ENCODE measurements around the gene CEP164. TPM values are rescaled to one million over a fixed set of nuclear protein-coding genes. Genes with fewer than 3 reads are reported as not detected.

CEP164 gene
- total RNA-seq, 4 donors from 2014 or later, result 3.4 to 9.2 (median 5.8) TPM

DNA sequence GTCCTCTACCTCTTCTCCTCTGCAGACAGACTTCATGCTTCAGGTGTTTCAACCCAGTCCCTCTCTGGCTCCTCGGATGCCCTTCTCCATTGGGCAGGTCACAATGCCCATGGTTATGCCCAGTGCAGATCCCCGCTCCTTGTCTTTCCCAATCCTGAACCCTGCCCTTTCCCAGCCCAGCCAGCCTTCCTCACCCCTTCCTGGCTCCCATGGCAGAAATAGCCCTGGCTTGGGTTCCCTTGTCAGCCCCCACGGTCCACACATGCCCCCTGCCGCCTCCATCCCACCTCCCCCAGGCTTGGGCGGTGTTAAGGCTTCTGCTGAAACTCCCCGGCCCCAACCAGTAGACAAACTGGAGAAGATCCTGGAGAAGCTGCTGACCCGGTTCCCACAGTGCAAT, 45.8 kb upstream of the CEP164 start:
- in situ Hi-C loops (cut with MboI; ENCODE audit: low sequenced_read_pairs in 4 of 4), result no loop called here
- H3K4me1 ChIP-seq, result no peaks in the 10 kb centered on the region
- DNase-seq, result no peak
- intact Hi-C loops (cut with DNase I; ENCODE audit: low total_unique reads), result no loop called here
- no peak overlapping the region for H3K27ac ChIP-seq
- no peaks in the 10 kb centered on the region for H3K27me3 ChIP-seq
- TF ChIP-seq, protein P1, sequence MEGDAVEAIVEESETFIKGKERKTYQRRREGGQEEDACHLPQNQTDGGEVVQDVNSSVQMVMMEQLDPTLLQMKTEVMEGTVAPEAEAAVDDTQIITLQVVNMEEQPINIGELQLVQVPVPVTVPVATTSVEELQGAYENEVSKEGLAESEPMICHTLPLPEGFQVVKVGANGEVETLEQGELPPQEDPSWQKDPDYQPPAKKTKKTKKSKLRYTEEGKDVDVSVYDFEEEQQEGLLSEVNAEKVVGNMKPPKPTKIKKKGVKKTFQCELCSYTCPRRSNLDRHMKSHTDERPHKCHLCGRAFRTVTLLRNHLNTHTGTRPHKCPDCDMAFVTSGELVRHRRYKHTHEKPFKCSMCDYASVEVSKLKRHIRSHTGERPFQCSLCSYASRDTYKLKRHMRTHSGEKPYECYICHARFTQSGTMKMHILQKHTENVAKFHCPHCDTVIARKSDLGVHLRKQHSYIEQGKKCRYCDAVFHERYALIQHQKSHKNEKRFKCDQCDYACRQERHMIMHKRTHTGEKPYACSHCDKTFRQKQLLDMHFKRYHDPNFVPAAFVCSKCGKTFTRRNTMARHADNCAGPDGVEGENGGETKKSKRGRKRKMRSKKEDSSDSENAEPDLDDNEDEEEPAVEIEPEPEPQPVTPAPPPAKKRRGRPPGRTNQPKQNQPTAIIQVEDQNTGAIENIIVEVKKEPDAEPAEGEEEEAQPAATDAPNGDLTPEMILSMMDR (IDR thresholded peaks at IDR 0.05 in 4 of 5, conservative IDR thresholded peaks at IDR 0.05 in 1 of 5), result no peak
- TF ChIP-seq POLR2A (IDR thresholded peaks at IDR 0.05), result no peak
- no peak for ATAC-seq
- peaks cover 0 to 74% of the 10 kb centered on the region in 2 donors for H3K36me3 ChIP-seq
- no peaks in the 10 kb centered on the region for H3K9me3 ChIP-seq
- no peak overlapping the region for H3K4me3 ChIP-seq

GRCh38 chr11:117282956-117283355, 44.7 kb upstream of the CEP164 start:
- Histone ChIP-seq H3K4me3 (no peak overlapping the region), H3K4me1 (no peaks in the 10 kb centered on the region), H3K9me3 (no peaks in the 10 kb centered on the region), H3K36me3 (peaks cover 0 to 81% of the 10 kb centered on the region in 2 donors), H3K27ac (no peak overlapping the region), H3K27me3 (no peaks in the 10 kb centered on the region)
- TF ChIP-seq, protein P1 (IDR thresholded peaks at IDR 0.05 in 4 of 5, conservative IDR thresholded peaks at IDR 0.05 in 1 of 5), result no peak
- no peak for TF ChIP-seq POLR2A (IDR thresholded peaks at IDR 0.05)
- intact Hi-C loops (cut with DNase I; ENCODE audit: low total_unique reads), result no loop called here
- DNase-seq (no peak), ATAC-seq (no peak)
- in situ Hi-C loops (cut with MboI; ENCODE audit: low sequenced_read_pairs in 4 of 4), result no loop called here

- intact Hi-C loops (cut with DNase I; ENCODE audit: low total_unique reads) (no loop called here), in situ Hi-C loops (cut with MboI; ENCODE audit: low sequenced_read_pairs in 4 of 4) (no loop called here)
- Histone ChIP-seq H3K9me3 (no peaks in the 10 kb centered on the region), H3K36me3 (peaks cover 0 to 91% of the 10 kb centered on the region in 2 donors), H3K4me3 (no peak overlapping the region), H3K27ac (no peak overlapping the region), H3K27me3 (no peaks in the 10 kb centered on the region), H3K4me1 (no peaks in the 10 kb centered on the region)
- no peak for DNase-seq
- no peak for ATAC-seq
- TF ChIP-seq POLR2A (IDR thresholded peaks at IDR 0.05), result no peak
- TF ChIP-seq, protein P1 (IDR thresholded peaks at IDR 0.05 in 4 of 5, conservative IDR thresholded peaks at IDR 0.05 in 1 of 5), result no peak
These were observed 43.6 kb upstream of the CEP164 start for GRCh38 chr11:117284053-117284452.

DNA sequence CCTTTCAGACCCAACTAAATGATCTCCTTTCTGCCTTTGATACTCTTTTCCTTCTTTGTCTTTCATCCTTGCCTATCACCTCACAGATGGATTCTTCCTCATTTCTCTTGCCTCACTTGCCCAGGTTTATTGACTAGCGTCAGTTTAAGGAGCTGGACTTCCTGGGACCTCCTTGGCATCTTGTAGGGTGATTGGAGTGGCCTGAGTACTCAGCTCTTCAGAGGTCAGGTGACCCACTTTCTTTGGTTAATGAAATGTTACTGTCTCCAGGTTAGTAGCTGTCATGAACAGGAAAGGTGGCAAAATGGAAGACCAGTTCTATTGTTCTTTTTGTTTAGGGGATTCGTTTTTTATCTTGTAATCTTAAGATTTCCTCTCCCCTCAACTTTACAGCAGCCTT, 41.1 kb upstream of the CEP164 start:
- in situ Hi-C loops (cut with MboI; ENCODE audit: low sequenced_read_pairs in 4 of 4), result no loop called here
- H3K4me3 ChIP-seq, result no peak overlapping the region
- intact Hi-C loops (cut with DNase I; ENCODE audit: low total_unique reads), result no loop called here
- H3K27ac ChIP-seq, result no peak overlapping the region
- no peaks in the 10 kb centered on the region for H3K4me1 ChIP-seq
- peaks cover 0 to 93% of the 10 kb centered on the region in 2 donors for H3K36me3 ChIP-seq
- ATAC-seq (no peak), DNase-seq (no peak)
- no peaks in the 10 kb centered on the region for H3K27me3 ChIP-seq
- TF ChIP-seq, protein P1 (IDR thresholded peaks at IDR 0.05 in 4 of 5, conservative IDR thresholded peaks at IDR 0.05 in 1 of 5), result no peak
- no peak for TF ChIP-seq POLR2A (IDR thresholded peaks at IDR 0.05)
- no peaks in the 10 kb centered on the region for H3K9me3 ChIP-seq

- intact Hi-C loops (cut with DNase I; ENCODE audit: low total_unique reads), result no loop called here
- H3K27me3 ChIP-seq, result no peaks in the 10 kb centered on the region
- peaks cover 0 to 86% of the 10 kb centered on the region in 2 donors for H3K36me3 ChIP-seq
- H3K4me1 ChIP-seq, result no peaks in the 10 kb centered on the region
- H3K4me3 ChIP-seq, result no peak overlapping the region
- in situ Hi-C loops (cut with MboI; ENCODE audit: low sequenced_read_pairs in 4 of 4), result no loop called here
- H3K9me3 ChIP-seq, result no peaks in the 10 kb centered on the region
- ATAC-seq (no peak), DNase-seq (no peak)
- TF ChIP-seq, protein P1 (IDR thresholded peaks at IDR 0.05 in 4 of 5, conservative IDR thresholded peaks at IDR 0.05 in 1 of 5), result no peak
- no peak for TF ChIP-seq POLR2A (IDR thresholded peaks at IDR 0.05)
- no peak overlapping the region for H3K27ac ChIP-seq
These were observed 40.0 kb upstream of the CEP164 start for GRCh38 chr11:117287668-117288067.

Measured in gastrocnemius medialis (tissue), 4 donors.